ENCODE data around the gene WWOX. TPM values are rescaled to one million over a fixed set of nuclear protein-coding genes. Genes with fewer than 3 reads are reported as not detected.

WWOX gene
- total and polyA plus RNA-seq, 7 donors, result 7.1 to 46.8 (median 16.1) TPM

DNA sequence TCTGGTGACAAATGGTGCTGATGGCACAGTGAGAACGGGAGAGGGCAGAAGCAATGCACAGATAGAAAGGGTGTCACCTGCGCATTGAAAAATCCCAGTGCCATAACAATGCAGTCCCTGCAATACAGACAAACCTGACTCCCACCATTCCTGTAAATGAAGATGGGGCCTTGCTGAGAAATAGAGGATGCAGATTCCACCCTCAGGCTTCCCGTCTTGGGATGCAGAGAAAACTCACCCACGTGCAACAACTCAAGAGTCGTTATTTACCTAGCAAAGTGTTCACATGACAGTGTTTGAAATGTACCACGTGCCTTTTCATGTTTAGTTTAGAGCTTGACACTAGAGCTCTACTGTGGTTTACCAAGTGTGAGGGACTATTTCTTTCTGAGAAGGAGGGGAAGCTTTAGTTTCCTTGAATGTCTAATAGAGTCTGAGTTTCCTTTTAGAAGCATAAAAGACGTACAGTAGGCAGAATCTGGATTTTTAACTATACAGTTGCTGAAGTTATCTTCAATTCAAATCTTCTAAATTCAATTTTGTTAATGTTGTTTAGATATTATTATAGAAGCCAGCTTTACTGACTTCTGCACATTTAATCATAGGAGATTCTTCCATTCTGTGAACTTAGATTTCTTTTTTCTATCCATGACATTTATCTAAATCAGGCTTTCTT is 35.6 kb downstream of the WWOX start:
- no peaks in the 10 kb centered on the region for H3K9me3 ChIP-seq
- WGBS, 2 donors, result 68 to 84% methylated on average over 7 of the region's 7 CpGs

DNA sequence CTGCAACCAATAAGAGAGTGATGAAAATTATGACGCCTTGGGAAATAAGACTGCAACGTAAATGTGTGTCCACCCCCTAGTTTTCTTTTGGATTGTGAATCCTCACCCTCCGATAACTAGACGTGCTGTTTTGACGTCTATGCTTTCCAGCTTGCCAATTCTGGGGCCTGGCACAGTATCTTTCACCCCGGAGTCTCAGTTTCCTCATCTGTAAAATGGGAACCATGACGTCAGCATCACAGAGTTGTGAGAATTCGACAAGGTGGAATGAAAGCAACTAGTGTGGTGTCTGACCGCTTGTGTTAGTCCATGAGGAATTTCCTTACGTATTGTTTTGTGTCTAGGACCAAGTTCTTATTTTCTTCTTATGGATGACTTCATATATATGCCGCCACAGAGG is 37.7 kb downstream of the WWOX start:
- no peaks in the 10 kb centered on the region for H3K4me1 ChIP-seq
- H3K36me3 ChIP-seq, result no peaks in the 10 kb centered on the region
- H3K9me3 ChIP-seq, result no peaks in the 10 kb centered on the region
- no peak overlapping the region for H3K27ac ChIP-seq
- no peak for TF ChIP-seq EP300 (IDR thresholded peaks at IDR 0.05)
- no peak for TF ChIP-seq POLR2A (IDR thresholded peaks at IDR 0.05)
- TF ChIP-seq POLR2AphosphoS5 (IDR thresholded peaks at IDR 0.05), result no peak
- TF ChIP-seq, protein P1, sequence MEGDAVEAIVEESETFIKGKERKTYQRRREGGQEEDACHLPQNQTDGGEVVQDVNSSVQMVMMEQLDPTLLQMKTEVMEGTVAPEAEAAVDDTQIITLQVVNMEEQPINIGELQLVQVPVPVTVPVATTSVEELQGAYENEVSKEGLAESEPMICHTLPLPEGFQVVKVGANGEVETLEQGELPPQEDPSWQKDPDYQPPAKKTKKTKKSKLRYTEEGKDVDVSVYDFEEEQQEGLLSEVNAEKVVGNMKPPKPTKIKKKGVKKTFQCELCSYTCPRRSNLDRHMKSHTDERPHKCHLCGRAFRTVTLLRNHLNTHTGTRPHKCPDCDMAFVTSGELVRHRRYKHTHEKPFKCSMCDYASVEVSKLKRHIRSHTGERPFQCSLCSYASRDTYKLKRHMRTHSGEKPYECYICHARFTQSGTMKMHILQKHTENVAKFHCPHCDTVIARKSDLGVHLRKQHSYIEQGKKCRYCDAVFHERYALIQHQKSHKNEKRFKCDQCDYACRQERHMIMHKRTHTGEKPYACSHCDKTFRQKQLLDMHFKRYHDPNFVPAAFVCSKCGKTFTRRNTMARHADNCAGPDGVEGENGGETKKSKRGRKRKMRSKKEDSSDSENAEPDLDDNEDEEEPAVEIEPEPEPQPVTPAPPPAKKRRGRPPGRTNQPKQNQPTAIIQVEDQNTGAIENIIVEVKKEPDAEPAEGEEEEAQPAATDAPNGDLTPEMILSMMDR (IDR thresholded peaks at IDR 0.05), result no peak
- 97% methylated on average over 11 of the region's 11 CpGs for WGBS, 2 donors
- no peak overlapping the region for H3K4me3 ChIP-seq
- intact Hi-C loops (cut with DNase I), result no loop called here
- DNase-seq, result no peak
- no peaks in the 10 kb centered on the region for H3K27me3 ChIP-seq

More for the DNA sequence above, 35.6 kb downstream of the WWOX start:
- H3K36me3 ChIP-seq, result no peaks in the 10 kb centered on the region
- no peaks in the 10 kb centered on the region for H3K4me1 ChIP-seq
- no peak for DNase-seq
- intact Hi-C loops (cut with DNase I), result no loop called here
- H3K27me3 ChIP-seq, result no peaks in the 10 kb centered on the region
- no peak overlapping the region for H3K27ac ChIP-seq
- H3K4me3 ChIP-seq, result no peak overlapping the region
- TF ChIP-seq, protein P1 (IDR thresholded peaks at IDR 0.05), result no peak
- no peak for TF ChIP-seq POLR2AphosphoS5 (IDR thresholded peaks at IDR 0.05)
- TF ChIP-seq POLR2A (IDR thresholded peaks at IDR 0.05), result no peak
- no peak for TF ChIP-seq EP300 (IDR thresholded peaks at IDR 0.05)

DNA sequence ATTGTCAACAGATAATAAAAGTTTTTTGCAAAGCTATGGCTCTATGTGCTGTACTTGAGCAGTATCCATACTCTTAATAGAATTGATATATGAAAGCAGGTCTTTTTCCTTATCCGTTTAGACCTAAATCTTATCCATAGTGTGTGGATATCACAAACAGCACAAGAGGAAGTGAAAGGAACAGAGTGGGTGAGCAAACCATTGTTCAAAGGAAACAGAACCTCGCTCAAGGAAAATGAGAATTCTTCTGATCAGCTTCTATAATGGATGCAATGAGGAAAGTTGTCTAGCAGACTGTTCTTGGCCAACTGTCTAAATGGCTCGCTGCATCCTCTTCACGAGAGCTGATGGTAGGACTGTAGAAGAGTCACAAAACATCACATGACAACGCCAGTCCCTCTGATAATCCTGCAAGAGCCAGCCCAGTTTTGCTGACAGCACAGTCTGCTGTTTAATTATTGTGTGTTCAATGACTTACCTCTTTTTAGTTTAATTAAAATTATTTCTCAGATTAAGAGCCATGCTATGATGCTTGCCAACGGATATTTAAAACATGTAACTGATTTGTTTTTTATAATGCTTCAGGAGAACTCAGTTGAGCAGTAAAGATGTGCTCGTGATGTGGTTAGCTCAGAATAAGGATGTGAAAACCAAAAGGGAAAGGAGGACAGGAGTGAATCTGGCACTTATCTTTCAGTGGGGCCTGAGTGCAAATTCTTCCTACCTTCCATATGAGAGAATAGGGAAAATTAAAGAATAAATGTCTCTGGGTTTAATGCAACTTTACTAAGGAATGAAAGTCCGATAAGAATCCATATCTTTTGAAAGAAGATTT is 38.5 kb downstream of the WWOX start:
- TF ChIP-seq EP300 (IDR thresholded peaks at IDR 0.05) (no peak), POLR2AphosphoS5 (IDR thresholded peaks at IDR 0.05) (no peak), POLR2A (IDR thresholded peaks at IDR 0.05) (no peak)
- TF ChIP-seq, protein P1 (IDR thresholded peaks at IDR 0.05), result no peak
- intact Hi-C loops (cut with DNase I), result no loop called here

DNA sequence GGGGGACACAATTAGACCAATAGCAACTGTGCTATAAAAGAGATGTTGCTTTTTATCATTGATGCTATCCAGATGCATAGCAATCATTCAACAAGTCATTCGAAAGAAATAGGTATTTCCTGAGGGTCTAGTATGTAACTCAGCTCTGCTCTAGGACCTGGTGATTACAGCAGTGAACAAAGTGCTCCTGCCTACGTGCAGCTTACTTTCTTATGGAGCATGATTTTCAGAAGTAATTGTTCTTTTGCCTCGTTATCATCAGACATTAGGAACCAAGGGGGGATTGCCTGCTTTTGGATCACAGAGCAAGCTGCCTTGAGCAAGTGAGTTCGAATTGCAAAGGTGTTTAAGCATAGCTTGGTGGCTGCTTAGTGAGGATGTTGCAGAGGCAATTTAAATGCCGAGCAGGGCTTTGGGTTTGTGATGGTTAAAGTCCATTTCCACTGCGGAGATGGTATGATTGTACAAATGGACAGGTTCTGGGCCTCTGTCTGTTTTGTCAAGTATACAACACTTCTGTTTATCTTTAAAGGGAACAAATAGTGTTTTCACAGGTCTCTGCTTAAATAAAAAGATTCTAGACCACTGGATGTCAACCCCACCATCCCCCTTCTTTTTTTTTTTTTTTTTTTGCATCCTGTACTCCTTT is 41.5 kb downstream of the WWOX start:
- H3K36me3 ChIP-seq, result no peaks in the 10 kb centered on the region
- DNase-seq, result no peak
- WGBS, 2 donors, result 85 to 88% methylated on average over 6 of the region's 6 CpGs
- no peaks in the 10 kb centered on the region for H3K9me3 ChIP-seq
- no peak overlapping the region for H3K4me3 ChIP-seq
- intact Hi-C loops (cut with DNase I), result no loop called here
- no peak overlapping the region for H3K27ac ChIP-seq
- no peaks in the 10 kb centered on the region for H3K4me1 ChIP-seq
- H3K27me3 ChIP-seq, result no peaks in the 10 kb centered on the region
- TF ChIP-seq, protein P1 (IDR thresholded peaks at IDR 0.05), result no peak
- TF ChIP-seq EP300 (IDR thresholded peaks at IDR 0.05) (no peak), POLR2A (IDR thresholded peaks at IDR 0.05) (no peak)

More for the DNA sequence above, 38.5 kb downstream of the WWOX start:
- DNase-seq, result no peak
- H3K9me3 ChIP-seq, result no peaks in the 10 kb centered on the region
- no peak overlapping the region for H3K4me3 ChIP-seq
- no peaks in the 10 kb centered on the region for H3K27me3 ChIP-seq
- H3K4me1 ChIP-seq, result no peaks in the 10 kb centered on the region
- H3K27ac ChIP-seq, result no peak overlapping the region
- WGBS, 2 donors, result 89 to 91% methylated on average over 8 of the region's 8 CpGs
- H3K36me3 ChIP-seq, result no peaks in the 10 kb centered on the region
